GM13976 (cell line): ENCODE results near the gene NKAPD1.

ENCODE experiments used
- DNase-seq: peaks from one replicate; pipeline ENCODE4 v3.0.0; 2012; ENCODE audit warnings: low spot score
- CTCF ChIP-seq: IDR thresholded peaks from 2 replicates; pipeline ENCODE4 v1.5.1; 2012; ENCODE audit warnings: borderline replicate concordance, mild to moderate bottlenecking; ENCODE audit not compliant: insufficient read depth; ENCODE audit errors: extremely low read depth, missing control alignments, control extremely low read depth
- in situ Hi-C: fragments of 300-500 bp; cut with MboI; formaldehyde crosslinking; loops from one replicate; pipeline ENCODE4 v1.12.0; 2022; ENCODE audit warnings: low sequenced_read_pairs, mixed read lengths, inconsistent platforms; ENCODE audit not compliant: unreplicated experiment

The NKAPD1 gene

DNA sequence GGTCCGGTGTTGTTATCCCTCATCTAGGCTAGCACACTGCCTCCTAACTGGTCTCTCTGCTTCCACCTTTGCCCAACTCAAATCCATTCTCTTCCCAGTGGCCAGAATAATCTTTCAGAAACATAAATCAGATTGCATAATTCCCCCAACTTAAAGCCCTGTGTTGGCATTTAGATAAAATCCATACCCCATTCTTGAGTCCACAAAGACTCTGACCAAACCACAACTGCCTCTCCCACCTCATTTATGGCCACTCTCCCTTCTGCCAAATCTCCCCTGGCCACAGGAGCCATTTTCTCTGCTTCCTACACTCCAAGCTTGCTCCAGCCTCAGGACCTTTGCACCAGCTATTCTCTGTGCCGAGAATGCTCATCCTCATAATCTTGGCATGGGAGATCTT lies 53.0 kb downstream of the NKAPD1 start:
- no peak for DNase-seq
- TF ChIP-seq CTCF = no peak
- in situ Hi-C loops = no loop called here

- in situ Hi-C loops = no loop called here
- TF ChIP-seq CTCF = no peak
- no peak for DNase-seq
Measured at GRCh38 chr11:112128483-112129121, 54.5 kb downstream of the NKAPD1 start.

DNA sequence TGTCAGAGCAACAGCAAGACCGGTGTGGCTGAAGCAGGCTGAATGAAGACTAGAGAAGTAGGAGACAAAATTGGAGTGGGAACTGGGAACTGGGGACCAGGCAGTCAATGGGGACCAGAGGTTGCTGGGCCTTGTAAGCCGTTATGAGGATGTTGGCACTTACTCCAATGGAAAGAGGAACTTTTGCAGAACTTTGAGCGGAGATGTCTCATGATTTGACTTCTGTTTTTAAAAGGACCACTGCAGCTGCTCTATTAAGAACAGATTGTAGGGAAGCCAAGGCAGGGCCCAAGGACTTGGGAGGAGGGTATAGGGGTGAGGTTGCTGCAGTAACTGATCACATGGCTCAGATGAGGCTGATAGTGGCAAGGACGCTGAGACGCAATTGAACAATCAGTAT lies 55.6 kb downstream of the NKAPD1 start:
- no peak for TF ChIP-seq CTCF
- DNase-seq = no peak
- in situ Hi-C loops = no loop called here

DNA sequence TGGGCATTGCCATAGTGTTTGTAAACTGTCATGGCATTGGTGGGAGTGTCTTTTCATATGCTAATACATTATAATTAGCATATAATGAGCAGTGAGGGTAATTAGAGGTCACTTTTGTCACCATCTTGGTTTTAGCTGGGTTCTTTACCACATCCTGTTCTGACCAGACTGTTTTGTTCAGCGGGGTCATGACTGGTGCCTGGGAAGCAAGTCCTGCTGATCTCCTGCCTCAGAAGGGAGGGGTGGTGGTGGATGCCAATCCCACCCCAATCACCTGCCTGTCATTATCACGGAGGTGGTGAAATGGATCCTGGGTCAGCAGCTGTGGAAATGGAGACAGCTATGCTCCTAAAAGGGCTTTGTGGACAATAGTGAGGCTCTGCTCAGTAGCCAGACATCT lies 58.6 kb downstream of the NKAPD1 start:
- no peak for DNase-seq
- in situ Hi-C loops = no loop called here
- no peak for TF ChIP-seq CTCF

- in situ Hi-C loops = no loop called here
- no peak for DNase-seq
- TF ChIP-seq CTCF = no peak
Measured at GRCh38 chr11:112134473-112134872, 60.4 kb downstream of the NKAPD1 start.
